Ovary (tissue), 3 donors: ENCODE results near the gene AGPAT1.

Source experiments
- CTCF ChIP-seq, 3 donors: fragments of 450-650 bp in 2 of 3; fragments of 200-600 bp in 1 of 3; IDR thresholded peaks; one replicate each; pipeline versions ENCODE4 v1.5.1 to v1.8.0; 2016 to 2022; ENCODE audit warnings: antibody characterized with exemption in 3 of 3, mild to moderate bottlenecking in 1 of 3
- EP300 ChIP-seq: sonication (generic); formaldehyde crosslinking; IDR thresholded peaks from one replicate; pipeline ENCODE4 v1.6.1; 2017; ENCODE audit warnings: antibody characterized with exemption
- donor health status: DM: no; HTN: no; CAD: no.

DNA sequence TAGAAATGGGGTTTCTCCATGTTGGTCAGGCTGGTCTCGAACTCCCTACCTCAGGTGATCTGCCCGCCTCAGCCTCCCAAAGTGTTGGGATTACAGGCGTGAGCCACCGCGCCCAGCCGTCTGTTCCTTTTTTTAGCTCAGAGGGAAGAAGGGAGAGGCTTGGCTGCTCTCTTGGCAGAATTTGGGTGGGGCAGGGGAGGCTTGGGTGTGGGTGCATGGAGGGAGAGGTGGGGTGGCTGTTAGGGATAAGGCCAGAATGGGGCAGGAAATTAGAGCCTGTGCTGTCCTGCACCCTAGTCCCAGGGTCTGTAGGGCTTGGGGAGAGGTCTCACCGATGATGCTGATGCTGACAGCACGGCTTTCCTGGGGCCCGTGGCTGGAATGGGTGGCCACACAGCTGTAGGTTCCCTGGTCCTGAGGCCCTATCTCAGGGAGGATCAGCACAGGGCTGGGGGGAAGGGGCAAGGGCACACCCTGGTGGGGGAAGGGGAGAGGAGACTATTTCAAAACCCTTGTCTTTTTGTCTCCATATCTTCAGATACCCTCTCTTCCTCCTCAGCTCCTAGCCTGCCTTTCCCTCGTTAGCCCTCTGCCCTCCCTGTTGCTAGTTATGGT, 6.1 kb upstream of the AGPAT1 start:
- TF ChIP-seq EP300 (no peak), CTCF (IDR thresholded peaks at IDR 0.05) (no peak)
